Stimulated activated CD4-positive, alpha-beta T cell treated with anti-CD3 and anti-CD28 coated beads, Interleukin-2, amount 100 ng/mL, for 4 hours (primary cell): ENCODE results near the gene ZBTB1.
"Not testable (repeated sequence)": the region's sequence is repeated elsewhere in the genome, so short reads cannot be mapped to it uniquely, and the experiment has no call there.

ENCODE experiments used
- DNase-seq: peaks from one replicate; pipeline ENCODE4 v3.0.0-alpha.2; 2020; ENCODE audit warnings: low read depth

Gene ZBTB1

GRCh38 chr14:64569646-64570045 lies 65.1 kb downstream of the ZBTB1 start:
- not testable (repeated sequence) for DNase-seq

GRCh38 chr14:64572386-64573104 lies 68.0 kb downstream of the ZBTB1 start:
- no peak for DNase-seq

GRCh38 chr14:64573109-64573508 lies 68.5 kb downstream of the ZBTB1 start:
- no peak for DNase-seq
